Gastrocnemius medialis (tissue), 4 donors: ENCODE results near the gene MAST4.

ENCODE experiments used
- CTCF ChIP-seq, 5 experiments: fragments of 450-650 bp in 3 of 5; fragments of 200-600 bp in 2 of 5; sonication (generic) in 2 of 5; IDR thresholded peaks in 4 of 5; conservative IDR thresholded peaks in 1 of 5; 1 replicate in 4 of 5; 2 replicates in 1 of 5; pipeline ENCODE4 v1.5.1; 2016 to 2019; ENCODE audit warnings: antibody characterized with exemption in 5 of 5, mild to moderate bottlenecking in 3 of 5, moderate library complexity in 3 of 5
- POLR2A ChIP-seq, 2 donors: fragments of 450-650 bp; IDR thresholded peaks; one replicate each; pipeline ENCODE4 v1.6.1; 2017; ENCODE audit warnings: antibody characterized with exemption in 2 of 2, mild to moderate bottlenecking in 2 of 2, moderate library complexity in 2 of 2

- TF ChIP-seq CTCF (IDR thresholded peaks at IDR 0.05 in 4 of 5, conservative IDR thresholded peaks at IDR 0.05 in 1 of 5) (no peak), POLR2A (IDR thresholded peaks at IDR 0.05) (no peak)
These were observed 485.1 kb downstream of the MAST4 start for GRCh38 chr5:67081261-67081660.
